ENCODE results near the gene SGSH. TPM values are rescaled to one million over a fixed set of nuclear protein-coding genes. Genes with fewer than 3 reads are reported as not detected.

The SGSH gene
- total RNA-seq, 4 donors from 2014 or later, result 3.2 to 11.7 (median 6.1) TPM

Other genes starting within 250 kb of the SGSH start
- gene TBC1D16, start 184.5 kb downstream of the SGSH start, total RNA-seq, result 1 to 10 TPM; 5.8 to 8.1 (median 7.0) TPM
- 1 to 10 TPM in 2 of 4 donors, under 1 TPM in 2; 0.18 to 2.1 (median 1.1) TPM for gene CCDC40, start 183.7 kb downstream of the SGSH start, total RNA-seq
- 10 to 100 TPM; 39.2 to 72.3 (median 70.1) TPM for gene GAA, start 118.8 kb downstream of the SGSH start, total RNA-seq
- gene EIF4A3, start 73.2 kb downstream of the SGSH start, total RNA-seq, result 10 to 100 TPM; 27.4 to 32.8 (median 30.0) TPM
- not detected for gene CARD14, start 50.3 kb downstream of the SGSH start, total RNA-seq
- 1 to 10 TPM; 2.6 to 3.3 (median 3.1) TPM for gene SLC26A11, start 94 bp upstream of the SGSH start, total RNA-seq
- gene RNF213, start 40.5 kb upstream of the SGSH start, total RNA-seq, result 10 to 100 TPM; 24.1 to 51.8 (median 28.6) TPM
- 10 to 100 TPM in 3 of 4 donors, 1 to 10 TPM in 1; 9.1 to 24.1 (median 18.0) TPM for gene ENDOV, start 194.8 kb upstream of the SGSH start, total RNA-seq